ENCODE results near the gene FMN1. TPM values are rescaled to one million over a fixed set of nuclear protein-coding genes. Genes with fewer than 3 reads are reported as not detected.

Gene FMN1
- total RNA-seq, 4 donors from 2014 or later = 32.6 to 102 (median 63.0) TPM

- no peak for DNase-seq
- no peak for TF ChIP-seq EP300 (IDR thresholded peaks at IDR 0.05; ENCODE audit: low read depth)
- no peak for TF ChIP-seq POLR2AphosphoS5 (IDR thresholded peaks at IDR 0.05)
- no peak for TF ChIP-seq CTCF (IDR thresholded peaks at IDR 0.05)
- no peak for TF ChIP-seq POLR2A (IDR thresholded peaks at IDR 0.05)
- WGBS, 2 donors (ENCODE audit: low coverage in 1 of 2) = 76 to 82% methylated on average over 4 to 7 of the region's 7 CpGs
- intact Hi-C loops (cut with DNase I; ENCODE audit: low total_unique reads) (no loop called here), in situ Hi-C loops (cut with MboI; ENCODE audit: low pct_ligation_motif_present in 1 of 4, low pct_unique_long_range_greater_than_20kb in 1 of 4, low sequenced_read_pairs in 3 of 4) (no loop called here)
- H3K27me3 ChIP-seq = no peaks in the 10 kb centered on the region
- no peak overlapping the region for H3K27ac ChIP-seq
- no peak overlapping the region for H3K4me3 ChIP-seq
- H3K9me3 ChIP-seq = no peaks in the 10 kb centered on the region
- peaks cover 0 to 27% (median 10%) of the 10 kb centered on the region in 4 donors for H3K4me1 ChIP-seq
- no peaks in the 10 kb centered on the region for H3K36me3 ChIP-seq
Observed at GRCh38 chr15:33113666-33114373, 80.7 kb downstream of the FMN1 start.

GRCh38 chr15:33112541-33113105, 81.9 kb downstream of the FMN1 start:
- H3K27ac ChIP-seq = no peak overlapping the region
- 85 to 90% methylated on average over 3 to 5 of the region's 5 CpGs for WGBS, 2 donors (ENCODE audit: low coverage in 1 of 2)
- no peaks in the 10 kb centered on the region for H3K27me3 ChIP-seq
- DNase-seq = no peak
- peaks cover 0 to 27% (median 10%) of the 10 kb centered on the region in 4 donors for H3K4me1 ChIP-seq
- H3K4me3 ChIP-seq = no peak overlapping the region
- TF ChIP-seq EP300 (IDR thresholded peaks at IDR 0.05; ENCODE audit: low read depth) (no peak), POLR2A (IDR thresholded peaks at IDR 0.05) (no peak), CTCF (IDR thresholded peaks at IDR 0.05) (no peak), POLR2AphosphoS5 (IDR thresholded peaks at IDR 0.05) (no peak)
- in situ Hi-C loops (cut with MboI; ENCODE audit: low pct_ligation_motif_present in 1 of 4, low pct_unique_long_range_greater_than_20kb in 1 of 4, low sequenced_read_pairs in 3 of 4) (no loop called here), intact Hi-C loops (cut with DNase I; ENCODE audit: low total_unique reads) (no loop called here)
- H3K9me3 ChIP-seq = no peaks in the 10 kb centered on the region
- no peaks in the 10 kb centered on the region for H3K36me3 ChIP-seq

GRCh38 chr15:33111041-33111451, 83.5 kb downstream of the FMN1 start:
- WGBS, 2 donors (ENCODE audit: low coverage in 1 of 2) = 11 to 13% methylated on average over 1 of the region's 1 CpG
- in situ Hi-C loops (cut with MboI; ENCODE audit: low pct_ligation_motif_present in 1 of 4, low pct_unique_long_range_greater_than_20kb in 1 of 4, low sequenced_read_pairs in 3 of 4) (no loop called here), intact Hi-C loops (cut with DNase I; ENCODE audit: low total_unique reads) (no loop called here)

More at GRCh38 chr15:33111041-33111451, 83.5 kb downstream of the FMN1 start:
- Histone ChIP-seq H3K4me3 (no peak overlapping the region), H3K27ac (peak overlapping the region in 2 of 4 donors; percentile 3 to 14), H3K27me3 (no peaks in the 10 kb centered on the region), H3K36me3 (no peaks in the 10 kb centered on the region), H3K9me3 (no peaks in the 10 kb centered on the region), H3K4me1 (peaks cover 0 to 27% (median 10%) of the 10 kb centered on the region in 4 donors)
- TF ChIP-seq EP300 (IDR thresholded peaks at IDR 0.05; ENCODE audit: low read depth) (no peak), POLR2A (IDR thresholded peaks at IDR 0.05) (no peak), POLR2AphosphoS5 (IDR thresholded peaks at IDR 0.05) (no peak), CTCF (IDR thresholded peaks at IDR 0.05) (no peak)
- DNase-seq = no peak

Data from transverse colon (tissue), 4 donors.